HEK293 (cell line): ENCODE measurements around the gene BORCS8.

Experiments used
- CTCF ChIP-seq: fragments of 450-650 bp; formaldehyde crosslinking; IDR thresholded peaks from 2 replicates; pipeline ENCODE4 v1.5.1; 2016; ENCODE audit warnings: missing biosample characterization, missing genetic modification characterization
- GLI2 ChIP-seq: fragments of 450-650 bp; formaldehyde crosslinking; IDR thresholded peaks from 2 replicates; pipeline ENCODE4; 2017; ENCODE audit warnings: missing biosample characterization, missing genetic modification characterization, low read depth, borderline replicate concordance
- KLF8 ChIP-seq: fragments of 450-650 bp; formaldehyde crosslinking; IDR thresholded peaks from 2 replicates; pipeline ENCODE4 v1.5.1; 2016; ENCODE audit warnings: missing biosample characterization, missing genetic modification characterization
- KLF9 ChIP-seq: fragments of 450-650 bp; formaldehyde crosslinking; IDR thresholded peaks from 2 replicates; pipeline ENCODE4 v1.5.1; 2016; ENCODE audit warnings: missing biosample characterization, missing genetic modification characterization, low read depth
- PATZ1 ChIP-seq: fragments of 450-650 bp; formaldehyde crosslinking; IDR thresholded peaks from 2 replicates; pipeline ENCODE4 v1.5.1; 2016; ENCODE audit warnings: missing biosample characterization, missing genetic modification characterization
- SCRT2 ChIP-seq: fragments of 450-650 bp; formaldehyde crosslinking; IDR thresholded peaks from 2 replicates; pipeline ENCODE4 v1.5.1; 2016; ENCODE audit warnings: missing biosample characterization, missing genetic modification characterization
- SP2 ChIP-seq: fragments of 450-650 bp; formaldehyde crosslinking; IDR thresholded peaks from 2 replicates; pipeline ENCODE4 v1.5.1; 2016; ENCODE audit warnings: missing biosample characterization, missing genetic modification characterization
- WT1 ChIP-seq: fragments of 450-650 bp; formaldehyde crosslinking; IDR thresholded peaks from 2 replicates; pipeline ENCODE4 v1.5.1; 2016; ENCODE audit warnings: missing biosample characterization, missing genetic modification characterization
- ZFHX2 ChIP-seq: fragments of 450-650 bp; formaldehyde crosslinking; conservative IDR thresholded peaks from 2 replicates; pipeline ENCODE4 v1.5.1; 2016; ENCODE audit warnings: missing biosample characterization, missing genetic modification characterization
- ZNF148 ChIP-seq: fragments of 450-650 bp; formaldehyde crosslinking; IDR thresholded peaks from 2 replicates; pipeline ENCODE4 v1.5.0; 2017; ENCODE audit warnings: missing biosample characterization, missing genetic modification characterization, borderline replicate concordance
- ZNF248 ChIP-seq: fragments of 450-650 bp; formaldehyde crosslinking; IDR thresholded peaks from 2 replicates; pipeline ENCODE4 v1.5.1; 2017; ENCODE audit warnings: missing biosample characterization, missing genetic modification characterization
- ZNF398 ChIP-seq: fragments of 450-650 bp; formaldehyde crosslinking; IDR thresholded peaks from 2 replicates; pipeline ENCODE4 v1.5.1; 2017; ENCODE audit warnings: missing biosample characterization, missing genetic modification characterization
- ZNF404 ChIP-seq: fragments of 450-650 bp; formaldehyde crosslinking; IDR thresholded peaks from 2 replicates; pipeline ENCODE4 v1.5.1; 2017; ENCODE audit warnings: missing biosample characterization, missing genetic modification characterization
- ZNF571 ChIP-seq: fragments of 450-650 bp; formaldehyde crosslinking; IDR thresholded peaks from 2 replicates; pipeline ENCODE4 v1.5.0; 2017; ENCODE audit warnings: missing biosample characterization, missing genetic modification characterization
- ZNF600 ChIP-seq: fragments of 450-650 bp; formaldehyde crosslinking; IDR thresholded peaks from 2 replicates; pipeline ENCODE4 v1.5.1; 2016; ENCODE audit warnings: missing biosample characterization, missing genetic modification characterization
- ZNF629 ChIP-seq: fragments of 450-650 bp; formaldehyde crosslinking; IDR thresholded peaks from 2 replicates; pipeline ENCODE4 v1.5.1; 2017; ENCODE audit warnings: missing biosample characterization, missing genetic modification characterization
- ZNF639 ChIP-seq: fragments of 450-650 bp; formaldehyde crosslinking; IDR thresholded peaks from 2 replicates; pipeline ENCODE4 v1.5.1; 2016; ENCODE audit warnings: missing biosample characterization, missing genetic modification characterization
- ZNF660 ChIP-seq: fragments of 450-650 bp; IDR thresholded peaks from 2 replicates; pipeline ENCODE4 v1.5.1; 2018; ENCODE audit warnings: missing biosample characterization, mild to moderate bottlenecking, missing genetic modification characterization
- ZNF692 ChIP-seq: fragments of 450-650 bp; formaldehyde crosslinking; IDR thresholded peaks from 2 replicates; pipeline ENCODE4 v1.5.1; 2016; ENCODE audit warnings: missing biosample characterization, missing genetic modification characterization
- ZNF701 ChIP-seq: fragments of 450-650 bp; formaldehyde crosslinking; IDR thresholded peaks from 2 replicates; pipeline ENCODE4 v1.5.1; 2016; ENCODE audit warnings: missing biosample characterization, missing genetic modification characterization
- ZNF747 ChIP-seq: fragments of 450-650 bp; formaldehyde crosslinking; IDR thresholded peaks from 2 replicates; pipeline ENCODE4 v1.5.1; 2016; ENCODE audit warnings: missing biosample characterization, missing genetic modification characterization
- ZNF76 ChIP-seq: fragments of 450-650 bp; formaldehyde crosslinking; IDR thresholded peaks from 2 replicates; pipeline ENCODE4; 2016; ENCODE audit warnings: low read depth, missing biosample characterization, missing genetic modification characterization, borderline replicate concordance
- ZNF843 ChIP-seq: fragments of 450-650 bp; formaldehyde crosslinking; IDR thresholded peaks from 2 replicates; pipeline ENCODE4 v1.5.1; 2016; ENCODE audit warnings: missing biosample characterization, missing genetic modification characterization
- ZSCAN23 ChIP-seq: fragments of 450-650 bp; formaldehyde crosslinking; IDR thresholded peaks from 2 replicates; pipeline ENCODE4 v1.5.1; 2016; ENCODE audit warnings: missing biosample characterization, missing genetic modification characterization

BORCS8 gene

GRCh38 chr19:19192078-19192882 lies at the start of gene BORCS8, which contains the start of gene RFXANK (continued):
- TF ChIP-seq ZNF398 (tag by site-specific recombination) (peak; percentile 57; the same call in 1 of the 2 replicates), SP2 (peak; percentile 81), WT1 (tag by site-specific recombination) (peak; percentile 54), ZNF701 (tag by site-specific recombination) (no peak), CTCF (peak; percentile 18; the same call in 1 of the 2 replicates), KLF9 (peak; percentile 74), ZNF629 (tag by site-specific recombination) (peak; percentile 76), ZNF571 (tag by site-specific recombination) (no peak), ZNF639 (tag by site-specific recombination) (peak; percentile 87; the same call in 1 of the 2 replicates), ZNF843 (peak; percentile 34; the same call in 1 of the 2 replicates), KLF8 (peak; percentile 85), SCRT2 (tag by site-specific recombination) (peak; percentile 70; the same call in 1 of the 2 replicates), ZNF148 (peak; percentile 63; the same call in 1 of the 2 replicates), ZNF692 (tag by site-specific recombination) (peak; percentile 99), ZNF600 (peak; percentile 78; the same call in 1 of the 2 replicates), ZNF76 (peak; percentile 84), ZNF660 (peak; percentile 94), ZNF747 (no peak), ZFHX2 (peak; percentile 43; the same call in 1 of the 2 replicates), ZNF248 (no peak), ZSCAN23 (tag by site-specific recombination) (peak; percentile 61; the same call in 1 of the 2 replicates), ZNF404 (no peak), PATZ1 (tag by site-specific recombination) (peak; percentile 95), GLI2 (tag by site-specific recombination) (no peak)
